ENCODE results near the gene PEX11B.

GRCh38 chr1:145912128-145912641, 6.3 kb downstream of the PEX11B start:
- TF ChIP-seq, protein P1, sequence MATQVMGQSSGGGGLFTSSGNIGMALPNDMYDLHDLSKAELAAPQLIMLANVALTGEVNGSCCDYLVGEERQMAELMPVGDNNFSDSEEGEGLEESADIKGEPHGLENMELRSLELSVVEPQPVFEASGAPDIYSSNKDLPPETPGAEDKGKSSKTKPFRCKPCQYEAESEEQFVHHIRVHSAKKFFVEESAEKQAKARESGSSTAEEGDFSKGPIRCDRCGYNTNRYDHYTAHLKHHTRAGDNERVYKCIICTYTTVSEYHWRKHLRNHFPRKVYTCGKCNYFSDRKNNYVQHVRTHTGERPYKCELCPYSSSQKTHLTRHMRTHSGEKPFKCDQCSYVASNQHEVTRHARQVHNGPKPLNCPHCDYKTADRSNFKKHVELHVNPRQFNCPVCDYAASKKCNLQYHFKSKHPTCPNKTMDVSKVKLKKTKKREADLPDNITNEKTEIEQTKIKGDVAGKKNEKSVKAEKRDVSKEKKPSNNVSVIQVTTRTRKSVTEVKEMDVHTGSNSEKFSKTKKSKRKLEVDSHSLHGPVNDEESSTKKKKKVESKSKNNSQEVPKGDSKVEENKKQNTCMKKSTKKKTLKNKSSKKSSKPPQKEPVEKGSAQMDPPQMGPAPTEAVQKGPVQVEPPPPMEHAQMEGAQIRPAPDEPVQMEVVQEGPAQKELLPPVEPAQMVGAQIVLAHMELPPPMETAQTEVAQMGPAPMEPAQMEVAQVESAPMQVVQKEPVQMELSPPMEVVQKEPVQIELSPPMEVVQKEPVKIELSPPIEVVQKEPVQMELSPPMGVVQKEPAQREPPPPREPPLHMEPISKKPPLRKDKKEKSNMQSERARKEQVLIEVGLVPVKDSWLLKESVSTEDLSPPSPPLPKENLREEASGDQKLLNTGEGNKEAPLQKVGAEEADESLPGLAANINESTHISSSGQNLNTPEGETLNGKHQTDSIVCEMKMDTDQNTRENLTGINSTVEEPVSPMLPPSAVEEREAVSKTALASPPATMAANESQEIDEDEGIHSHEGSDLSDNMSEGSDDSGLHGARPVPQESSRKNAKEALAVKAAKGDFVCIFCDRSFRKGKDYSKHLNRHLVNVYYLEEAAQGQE (IDR thresholded peaks at IDR 0.05; ENCODE audit: insufficient read depth in 1 of 2, low read depth in 2 of 2, low read length in 2 of 2) = no peak
- TF ChIP-seq POLR2AphosphoS5 (IDR thresholded peaks at IDR 0.05; ENCODE audit: low read depth, low read length) (no peak), FOXP2 (optimal IDR thresholded peaks at IDR 0.05; ENCODE audit: borderline replicate concordance, extremely low read depth, extremely low read length, insufficient read depth) (no peak), TAF1 (IDR thresholded peaks at IDR 0.05; ENCODE audit: borderline replicate concordance, insufficient read depth, low read length) (no peak)

Measured in PFSK-1 (cell line).